Right renal pelvis (tissue), 4 donors: Measurements from ENCODE around the gene CA5A. TPM values are rescaled to one million over a fixed set of nuclear protein-coding genes. Genes with fewer than 3 reads are reported as not detected.
"Not testable (repeated sequence)": the region's sequence is repeated elsewhere in the genome, so short reads cannot be mapped to it uniquely, and the experiment has no call there.

Source experiments
- DNase-seq, 4 donors: peaks; one replicate each; pipeline ENCODE4 v3.0.0-alpha.2; 2013; ENCODE audit warnings: low read depth in 4 of 4, low spot score in 3 of 4, missing footprints in 1 of 4
- polyA plus RNA-seq, 4 donors: library from polyadenylated mRNA; unstranded; fragments of 120-200 nt; gene quantifications; one replicate each; pipeline ENCODE4 v1.2.1, GENCODE V29; 2013; ENCODE audit not compliant: insufficient read length in 4 of 4

The CA5A gene
- polyA plus RNA-seq, 4 donors = 0.10 to 0.42 (median 0.20) TPM

GRCh38 chr16:87949071-87949744 lies 12.9 kb upstream of the CA5A start:
- DNase-seq = no peak

GRCh38 chr16:87948735-87949070 lies 12.4 kb upstream of the CA5A start:
- DNase-seq = no peak

GRCh38 chr16:87948119-87948545 lies 11.8 kb upstream of the CA5A start:
- no peak for DNase-seq

GRCh38 chr16:87947356-87948118 lies 11.2 kb upstream of the CA5A start:
- DNase-seq = no peak

DNA sequence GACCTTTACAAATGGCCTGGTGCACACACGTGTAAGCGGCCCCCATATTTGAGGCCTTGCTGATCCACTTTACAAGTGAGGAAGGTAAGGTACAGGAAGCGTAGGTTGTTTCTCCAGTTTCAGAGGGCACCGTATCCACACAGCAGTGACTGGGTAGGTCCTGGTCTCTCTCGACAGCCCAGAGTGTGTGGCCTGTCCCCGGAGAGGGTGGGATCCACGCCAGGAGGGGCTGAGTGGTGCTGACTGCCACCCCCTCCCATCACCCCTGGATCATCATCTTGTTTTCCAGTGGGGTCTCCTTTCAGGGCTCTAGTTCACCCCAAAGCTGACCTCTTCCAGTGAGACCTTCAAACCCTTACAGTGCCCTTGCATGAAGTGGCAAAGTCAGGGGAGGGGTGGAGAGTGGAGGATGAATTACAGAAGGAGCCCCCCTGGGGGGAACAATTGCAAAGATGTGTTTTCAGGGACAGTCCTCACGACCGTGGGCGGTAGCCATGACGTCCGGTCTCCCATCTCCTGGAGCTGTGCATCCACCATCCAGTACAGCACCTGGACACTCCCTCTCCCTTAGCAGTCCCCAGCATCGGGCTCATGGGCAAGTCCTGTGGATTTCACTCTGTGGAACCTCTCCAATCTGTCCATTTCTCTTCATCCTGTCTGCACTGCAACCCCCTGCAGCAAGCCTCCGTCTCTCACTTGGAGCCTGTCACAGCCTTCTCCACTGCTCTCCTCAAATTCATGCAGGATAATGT lies 10.4 kb upstream of the CA5A start:
- no peak for DNase-seq

DNA sequence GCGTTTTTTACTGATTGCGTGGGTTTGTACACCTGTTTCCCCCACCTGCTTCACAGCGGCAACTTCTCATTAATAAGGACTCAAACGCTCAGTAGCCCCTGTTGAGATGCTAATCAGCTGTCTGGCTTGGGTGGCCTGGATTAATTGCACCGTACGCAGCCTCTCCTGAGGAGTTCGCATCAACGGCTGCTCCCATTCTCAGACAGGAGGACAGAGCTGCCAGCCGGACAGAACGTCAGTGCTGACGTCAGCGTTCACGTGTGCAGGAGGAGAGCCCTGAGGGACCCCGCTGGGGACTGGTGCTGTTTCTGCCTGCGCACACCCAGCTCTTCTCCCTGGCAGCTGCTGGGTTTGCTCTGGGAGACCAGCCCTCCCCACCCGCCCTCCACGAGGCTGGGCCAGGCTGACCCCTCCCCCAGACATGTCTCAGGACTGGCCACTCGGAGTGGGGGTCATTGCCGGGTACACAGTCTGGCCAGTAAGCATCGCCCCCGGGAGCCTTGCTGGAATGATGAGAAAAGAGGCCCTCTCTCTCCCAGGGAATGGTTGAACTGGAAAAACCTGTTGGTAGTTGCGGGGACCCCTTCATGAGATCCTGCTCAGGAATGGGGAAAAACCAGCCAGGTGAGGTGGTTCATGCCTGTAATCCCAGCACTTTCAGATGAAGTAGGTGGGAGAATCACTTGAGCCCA lies 9.2 kb upstream of the CA5A start:
- peak in 3 of 4 donors; percentile 72 to 80 (median 80) for DNase-seq

- DNase-seq = no peak
These were observed 6.4 kb upstream of the CA5A start for GRCh38 chr16:87942680-87943079.

DNA sequence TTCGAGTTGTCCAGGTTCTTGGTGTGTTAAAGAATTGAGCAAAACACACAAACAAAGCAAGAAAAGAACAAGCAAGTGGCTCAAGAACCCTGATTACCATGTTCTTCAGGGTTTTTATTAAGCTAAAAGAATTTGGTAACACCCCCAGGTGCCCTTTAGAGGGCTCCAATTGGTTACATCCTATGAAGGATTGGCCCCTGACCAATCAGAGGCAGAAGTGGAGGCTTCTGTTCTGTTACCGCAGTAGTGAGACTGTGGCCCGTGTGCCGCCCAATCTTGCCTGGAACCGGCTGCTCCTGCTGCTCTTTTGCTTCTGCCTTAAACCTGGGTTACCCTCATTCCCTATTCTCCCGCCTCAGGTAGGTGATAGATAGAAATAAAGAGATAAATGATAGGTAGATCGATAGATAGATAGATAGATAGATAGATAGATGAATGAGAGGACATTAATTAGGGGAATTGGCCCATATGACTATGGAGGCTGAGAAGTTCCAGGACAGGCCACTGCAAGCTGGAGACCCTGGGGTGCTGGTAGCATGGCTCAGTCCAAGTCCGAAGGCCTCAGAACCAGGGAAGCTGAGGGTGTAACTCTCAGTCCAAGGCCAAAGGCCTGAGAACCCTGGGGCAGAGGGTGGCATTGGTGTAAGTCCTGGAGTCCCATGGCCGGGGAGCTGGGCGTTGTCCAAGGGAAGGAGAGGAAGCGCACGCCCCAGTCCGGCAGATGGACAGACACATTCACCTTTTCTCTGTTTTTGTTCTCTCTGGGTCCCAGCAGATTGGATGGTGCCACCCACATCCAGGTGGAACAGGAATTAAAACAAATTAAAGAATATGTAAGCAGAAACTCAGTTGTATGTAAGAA lies 3.5 kb upstream of the CA5A start:
- DNase-seq = no peak

GRCh38 chr16:87938412-87938949 lies 2.2 kb upstream of the CA5A start:
- DNase-seq = no peak

DNA sequence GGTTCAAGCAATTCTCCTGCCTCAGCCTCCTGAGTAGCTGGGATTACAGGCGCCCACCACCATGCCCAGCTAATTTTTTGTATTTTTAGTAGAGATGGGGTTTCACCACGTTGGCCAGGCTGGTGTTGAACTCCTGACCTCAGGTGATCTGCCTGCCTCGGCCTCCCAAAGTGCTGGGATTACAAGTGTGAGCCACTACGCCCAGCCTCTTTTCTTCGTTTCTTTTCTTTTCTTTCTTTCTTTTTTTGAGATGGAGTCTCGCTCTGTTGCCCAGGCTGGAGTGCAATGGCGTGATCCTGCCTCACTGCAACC lies 858 bp upstream of the CA5A start:
- not testable (repeated sequence) for DNase-seq

DNA sequence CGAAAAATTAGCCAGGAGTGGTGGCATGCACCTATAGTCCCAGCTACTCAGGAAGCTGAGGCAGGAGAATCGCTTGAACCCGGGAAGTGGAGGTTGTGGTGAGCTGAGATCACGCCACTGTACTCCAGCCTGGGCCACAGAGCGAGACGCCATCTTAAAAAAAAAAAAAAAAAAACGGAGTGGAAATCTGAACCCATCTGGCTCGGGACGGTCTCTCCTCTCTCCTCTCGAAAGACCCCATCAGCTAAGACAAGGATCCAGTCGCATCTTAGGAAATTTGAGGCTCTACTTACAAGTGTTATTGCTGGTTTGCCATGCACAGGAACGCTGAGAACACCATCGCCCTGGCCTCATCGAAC lies 334 bp downstream of the CA5A start:
- not testable (repeated sequence) for DNase-seq

DNA sequence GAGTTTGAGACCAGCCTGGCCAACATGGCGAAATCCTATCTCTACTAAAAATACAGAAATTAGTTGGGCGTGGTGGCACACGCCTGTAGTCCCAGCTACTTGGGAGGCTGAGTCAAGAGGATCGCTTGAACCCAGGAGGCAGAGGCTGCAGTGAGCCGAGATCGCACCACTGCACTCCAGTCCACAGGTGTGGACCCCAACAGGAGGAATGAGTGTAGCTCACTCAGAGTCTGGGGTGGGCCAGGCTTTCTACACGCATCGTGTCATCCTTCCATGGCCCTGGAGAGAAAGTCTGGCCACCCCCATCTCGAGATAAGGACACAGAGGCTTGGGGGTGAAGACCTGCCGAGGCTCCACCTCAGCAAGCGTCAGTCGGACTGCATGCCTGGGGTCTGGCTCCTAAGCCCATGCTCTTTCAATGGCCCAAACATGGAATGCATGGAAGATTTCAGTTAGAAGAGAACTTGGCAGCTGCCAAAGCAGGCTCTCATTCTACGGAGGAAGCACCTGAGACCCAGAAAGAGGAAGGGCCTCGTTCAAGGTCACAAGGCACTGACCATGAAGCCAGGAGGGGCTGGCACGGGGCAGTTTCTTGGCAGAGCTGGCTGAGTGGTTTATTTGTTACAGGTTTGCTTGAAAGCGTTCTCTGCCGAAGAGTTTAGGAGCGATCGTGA lies 1.4 kb downstream of the CA5A start:
- DNase-seq = not testable (repeated sequence)

DNA sequence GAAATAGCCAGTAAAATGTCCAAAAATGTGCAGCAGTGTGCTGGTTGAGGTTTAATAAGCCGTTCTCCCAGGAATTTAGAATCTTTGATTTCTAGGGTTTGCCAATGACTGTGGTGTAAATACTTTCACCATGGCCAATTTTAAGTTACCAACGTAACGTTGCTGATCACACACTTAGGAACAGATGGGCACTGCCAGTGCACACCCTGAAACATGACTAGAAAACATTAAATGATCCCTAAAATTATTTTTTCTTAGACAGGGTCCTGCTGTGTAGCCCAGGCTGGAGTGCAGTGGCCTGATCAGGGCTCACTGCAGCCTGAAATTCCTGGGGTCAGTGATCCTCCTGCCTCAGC lies 3.2 kb downstream of the CA5A start:
- no peak for DNase-seq

DNA sequence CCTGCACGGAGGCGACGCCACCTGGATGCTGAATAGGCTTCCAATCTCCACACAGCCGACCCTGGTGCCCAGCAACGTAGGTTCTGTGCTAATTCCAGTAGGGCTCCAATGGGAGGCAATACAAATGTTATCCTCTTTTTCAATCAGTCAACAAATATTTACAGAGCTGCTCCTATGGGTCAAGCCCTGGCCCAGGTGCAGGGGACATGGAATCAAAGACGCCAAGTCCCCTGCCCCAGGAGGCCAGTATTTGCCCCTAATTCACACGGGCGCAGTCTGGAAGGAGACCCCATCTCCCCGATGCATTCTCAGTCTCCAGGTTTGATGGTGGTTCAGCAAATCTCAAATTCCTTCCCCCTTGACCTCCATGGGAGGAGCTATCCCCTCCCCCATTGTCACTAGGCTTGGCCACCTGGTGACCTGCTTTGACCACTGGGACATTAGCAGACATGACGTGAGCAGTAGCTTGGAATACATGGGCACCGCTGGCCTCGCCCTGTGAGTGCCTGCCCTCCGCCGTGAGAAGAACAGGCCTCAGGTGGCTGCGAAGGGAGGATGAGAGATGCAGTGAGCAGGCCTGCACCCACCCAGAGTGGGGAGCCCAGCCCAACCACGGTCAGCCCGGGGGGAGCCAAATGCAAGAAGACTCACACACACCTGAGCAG lies 3.7 kb downstream of the CA5A start:
- not testable (repeated sequence) for DNase-seq

DNA sequence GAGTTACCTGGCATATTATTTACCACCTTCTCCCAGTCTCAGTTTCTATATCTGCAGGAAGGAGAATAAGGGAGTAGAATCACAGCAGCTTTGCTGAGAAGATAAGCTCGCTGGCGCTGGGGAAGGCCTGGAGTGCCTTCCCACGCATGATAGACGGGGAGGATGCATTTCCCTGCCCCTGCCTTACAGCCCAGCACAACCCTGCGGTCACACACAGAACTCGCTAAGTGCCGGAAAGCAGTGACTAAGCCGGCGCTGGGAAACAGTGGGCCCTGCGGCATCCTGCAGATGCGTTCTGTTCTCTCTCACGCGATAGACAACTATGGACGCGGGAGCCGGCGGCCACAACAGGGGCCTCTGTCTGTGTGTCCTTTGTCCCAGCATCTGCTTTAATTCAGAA lies 4.8 kb downstream of the CA5A start:
- DNase-seq = no peak

GRCh38 chr16:87930456-87930855 lies 5.9 kb downstream of the CA5A start:
- no peak for DNase-seq

DNA sequence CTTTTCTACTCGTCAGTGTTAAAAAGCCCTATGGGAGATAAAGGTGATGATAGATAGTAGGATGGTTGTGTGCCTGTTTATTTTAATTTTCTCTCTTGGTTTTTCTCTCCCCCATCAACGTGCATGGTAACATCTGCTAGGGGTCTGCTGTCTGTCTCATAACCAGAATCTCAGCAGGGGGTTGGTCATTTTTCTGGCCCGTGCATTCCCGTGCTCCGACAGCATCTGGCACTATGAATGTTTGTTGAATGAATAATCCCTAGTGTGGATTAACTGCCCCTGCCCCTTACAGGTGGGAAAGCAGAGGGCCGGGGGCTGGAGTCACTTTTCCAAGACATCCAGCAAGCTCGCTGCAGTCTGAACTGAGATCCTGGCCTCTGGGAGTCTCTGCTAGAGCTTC lies 6.3 kb downstream of the CA5A start:
- DNase-seq = no peak

- no peak for DNase-seq
These were observed 9.2 kb downstream of the CA5A start for GRCh38 chr16:87927195-87927562.
